SIG-M5 treated with dmso at 0.1 percent for 504 hours (cell line): Measurements from ENCODE around the gene ANKRD29.

Source experiments
- DNase-seq: peaks from one replicate; lab custom pipeline; 2025; ENCODE audit not compliant: unreplicated experiment; lab: John Stamatoyannopoulos, UW

ANKRD29 gene

DNA sequence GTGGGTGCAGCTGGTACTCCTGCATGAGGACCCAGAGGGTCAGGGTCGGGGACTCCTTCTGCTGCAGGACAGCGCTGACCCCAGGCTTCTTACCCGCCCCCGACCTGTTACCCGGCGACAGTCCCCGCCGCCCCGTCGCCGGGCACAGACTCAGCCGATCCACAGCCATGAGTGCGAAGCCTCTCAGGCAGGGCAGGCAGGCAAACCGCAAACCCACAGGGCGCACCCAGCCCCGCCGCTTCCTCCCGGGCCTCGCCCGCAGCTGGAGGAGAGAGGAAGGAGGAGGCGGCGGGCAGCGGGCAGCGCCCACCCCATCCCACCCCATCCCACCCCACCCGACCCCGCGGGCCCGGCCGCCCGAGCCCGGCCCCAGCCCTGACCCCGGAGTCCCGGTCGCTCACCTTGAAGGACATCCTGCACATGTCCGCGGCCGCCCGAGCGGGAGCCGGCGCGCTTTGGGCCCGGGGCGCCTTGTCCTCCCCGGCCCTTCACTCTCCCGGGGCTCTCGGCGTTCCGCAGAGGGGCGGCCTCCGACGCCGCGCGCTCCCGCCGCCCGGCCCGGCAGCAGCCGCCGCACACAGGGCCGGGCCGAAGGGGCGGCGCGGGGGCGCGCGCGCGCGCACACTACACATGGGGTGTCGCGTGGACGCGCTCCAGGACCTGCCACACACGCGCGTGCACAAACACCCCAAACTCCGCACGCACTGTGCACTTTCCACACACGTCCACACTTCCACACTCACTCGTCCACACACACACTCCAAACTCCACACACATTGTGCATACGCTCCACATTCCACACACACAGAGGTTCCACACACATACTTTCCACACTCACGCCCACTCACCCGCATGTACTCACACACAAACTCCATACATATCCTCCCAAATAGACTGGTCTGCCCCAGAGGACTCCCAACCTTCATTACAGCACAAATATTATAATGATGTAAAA, at the start of gene ANKRD29:
TSS of gene ANKRD29 (minus strand) at position 603 of the 955 bp plus-strand sequence. CDS start at position 422, 181 bp downstream.
- DNase-seq = peak; percentile 13

DNA sequence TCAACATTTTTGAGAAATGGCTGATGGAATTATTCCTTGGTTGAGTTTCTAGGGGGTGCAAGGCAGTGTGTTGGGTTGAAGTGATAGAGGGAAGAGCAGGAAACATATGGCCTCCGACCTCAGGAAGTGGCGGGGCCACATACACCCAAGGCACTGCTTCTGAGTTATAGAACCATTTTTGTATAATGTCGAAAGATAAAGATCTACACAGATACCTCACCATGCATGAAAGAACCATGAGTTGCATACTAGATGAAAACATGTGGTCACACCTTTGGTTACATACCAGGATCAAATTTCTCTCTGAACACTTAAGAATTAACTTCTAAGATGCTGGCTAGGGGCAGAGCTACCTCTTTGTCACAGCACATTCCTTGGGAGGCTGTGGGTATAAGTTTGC, 49.7 kb upstream of the ANKRD29 start:
- no peak for DNase-seq

DNA sequence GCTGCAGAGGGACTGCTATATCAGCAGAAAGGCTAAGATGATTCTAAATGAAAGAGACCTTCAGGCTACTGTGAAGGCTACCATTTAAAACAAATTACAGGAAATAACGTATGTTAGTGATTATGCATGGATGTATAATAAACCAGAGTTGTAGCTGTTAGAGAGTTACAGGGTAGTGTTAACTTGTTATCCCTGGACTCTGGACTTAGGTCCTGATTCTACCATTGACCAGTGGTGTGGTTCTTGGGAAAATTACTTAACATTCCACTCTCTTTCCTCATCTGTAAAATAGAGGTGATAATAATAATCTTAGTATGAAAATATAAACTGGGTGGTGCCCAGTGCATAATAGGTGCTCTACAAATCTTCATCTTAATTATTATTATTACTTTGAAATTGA, 48.7 kb upstream of the ANKRD29 start:
- no peak for DNase-seq

DNA sequence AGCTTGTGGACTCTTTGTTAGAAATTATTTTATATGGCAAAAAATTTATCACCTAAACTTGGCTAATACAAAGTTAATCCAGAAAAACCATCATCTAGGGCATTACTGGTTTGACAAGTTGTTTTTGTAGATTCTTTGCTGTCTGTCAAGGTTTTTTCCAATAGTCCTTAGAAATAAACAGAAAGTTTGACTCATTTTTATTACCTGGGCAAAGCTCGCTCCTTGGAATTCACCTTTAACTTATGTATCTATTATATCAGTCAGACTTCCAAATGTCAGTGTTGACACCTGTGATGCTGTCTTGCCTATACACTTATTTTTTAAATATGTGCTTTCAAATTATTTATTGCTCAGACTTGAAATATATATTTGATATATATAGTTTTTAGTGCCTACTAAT, 48.2 kb upstream of the ANKRD29 start:
- no peak for DNase-seq

DNA sequence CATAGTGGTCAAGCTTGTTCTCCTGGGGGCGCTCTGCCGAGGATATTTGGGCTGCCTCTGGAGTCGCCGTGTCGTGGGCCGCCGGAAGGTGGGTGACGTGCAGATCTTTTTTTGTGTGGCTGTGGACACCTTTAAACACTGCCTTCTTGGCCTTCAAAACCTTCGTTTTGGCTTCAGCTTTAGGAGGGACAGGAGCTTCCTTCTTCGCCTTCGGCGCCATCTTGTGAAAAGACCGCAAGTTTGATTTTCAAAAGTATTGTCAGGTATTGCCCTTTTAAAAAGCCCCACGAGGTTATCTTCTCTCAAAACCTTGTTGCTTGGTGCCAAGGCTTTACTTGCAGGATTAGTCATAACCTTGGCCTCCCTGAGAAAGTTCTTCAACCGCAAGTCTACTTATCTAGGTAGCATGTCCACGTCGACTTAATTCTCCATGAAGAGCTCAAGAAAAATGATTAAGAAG, 47.4 kb upstream of the ANKRD29 start:
- DNase-seq = no peak

DNA sequence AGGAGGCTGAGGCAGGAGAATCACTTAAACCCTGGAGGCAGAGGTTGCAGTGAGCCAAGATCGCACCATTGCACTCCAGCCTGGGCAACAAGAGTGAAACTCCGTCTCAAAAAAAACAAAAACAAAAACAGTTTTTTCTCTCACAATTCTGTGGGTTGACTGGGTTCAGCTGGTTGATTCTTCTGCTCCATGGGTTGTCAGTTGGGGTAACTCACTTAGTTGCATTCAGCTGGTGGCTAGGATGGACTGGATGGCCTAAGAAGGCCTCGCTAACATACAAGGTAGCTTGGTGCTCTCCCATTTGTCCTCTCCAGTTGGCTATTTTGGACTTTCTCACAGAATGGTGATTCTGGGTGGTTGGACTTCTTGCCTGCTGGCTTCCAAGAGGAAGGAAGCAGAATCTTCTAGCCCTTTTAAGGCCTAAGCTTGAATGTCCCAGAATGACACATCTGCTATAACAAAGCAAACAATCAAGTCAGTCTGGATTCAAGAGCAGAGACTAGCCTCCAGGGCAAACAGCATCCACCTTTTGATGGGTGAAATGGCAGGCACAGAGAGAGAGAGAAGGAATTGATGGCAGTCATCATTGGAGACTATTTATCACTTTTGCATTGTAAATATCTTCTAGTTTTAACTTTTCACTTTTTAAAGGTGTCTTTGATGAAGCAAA, 44.4 kb upstream of the ANKRD29 start:
- no peak for DNase-seq

DNA sequence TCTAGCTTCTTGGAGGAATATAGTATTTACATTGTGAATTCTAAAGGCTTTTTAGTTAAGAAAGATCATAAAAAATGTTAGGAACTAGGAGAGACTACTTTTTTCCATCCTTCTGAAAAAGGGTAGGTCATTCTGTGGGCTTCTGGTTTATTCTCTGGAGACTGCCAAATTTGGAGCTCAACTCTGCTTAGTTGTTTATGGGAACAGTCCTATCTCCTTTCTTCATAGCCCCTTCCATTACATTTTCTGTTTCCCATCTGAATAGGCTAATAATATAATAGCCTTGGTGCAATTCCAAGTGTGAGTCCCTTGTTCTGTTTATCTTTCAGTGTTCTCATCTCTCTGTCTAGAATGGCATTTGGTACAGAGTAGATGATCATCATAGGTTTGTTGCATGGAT, 42.1 kb upstream of the ANKRD29 start:
- no peak for DNase-seq

GRCh38 chr18:23703987-23704384, 41.3 kb upstream of the ANKRD29 start:
- DNase-seq = no peak

DNA sequence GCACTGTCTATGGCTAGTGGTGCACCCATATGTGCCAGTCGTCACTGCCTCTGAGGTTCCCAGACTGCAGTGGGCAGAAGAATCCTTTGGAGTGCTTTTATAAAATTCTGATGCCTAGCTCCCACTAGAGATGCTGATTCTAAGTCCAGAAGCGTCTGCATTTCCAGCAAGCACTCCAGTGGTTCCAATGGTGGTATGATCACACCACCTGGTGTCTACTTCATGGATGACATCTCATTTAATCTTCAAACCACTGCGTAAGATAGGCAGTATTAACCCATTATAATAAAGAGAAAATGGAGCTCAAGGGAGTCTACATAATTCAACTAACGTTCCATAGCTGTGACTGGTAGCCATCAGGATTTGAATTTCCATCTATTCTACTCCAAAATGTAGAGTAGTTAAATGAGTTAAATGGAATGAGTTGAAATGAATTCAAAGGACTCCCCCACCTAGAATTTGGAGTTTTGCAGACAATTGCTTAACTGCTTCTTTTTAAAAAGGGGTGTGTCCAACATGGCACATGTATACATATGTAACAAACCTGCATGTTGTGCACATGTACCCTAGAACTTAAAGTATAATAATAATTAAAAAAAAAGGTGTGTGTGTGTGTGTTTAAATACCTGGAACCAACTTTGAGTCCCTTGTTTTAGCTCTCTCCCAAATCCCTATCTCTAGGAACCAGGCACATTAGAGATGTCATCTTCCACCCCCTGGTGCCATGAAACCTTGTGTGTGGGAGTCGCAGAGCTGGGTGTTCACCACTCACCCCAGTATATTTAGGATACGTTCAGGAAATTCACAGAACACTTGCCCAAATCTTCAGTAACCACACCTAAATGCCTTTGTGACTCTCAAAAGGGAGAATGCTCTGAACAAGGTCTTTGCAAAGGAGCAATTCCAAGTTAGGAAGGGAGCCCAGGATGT, 40.6 kb upstream of the ANKRD29 start:
- DNase-seq = peak; percentile 33

GRCh38 chr18:23702606-23703005, 39.9 kb upstream of the ANKRD29 start:
- DNase-seq = no peak

- no peak for DNase-seq
Measured at GRCh38 chr18:23701544-23702064, 38.9 kb upstream of the ANKRD29 start.

GRCh38 chr18:23701017-23701416, 38.3 kb upstream of the ANKRD29 start:
- no peak for DNase-seq

GRCh38 chr18:23694637-23695430, 32.1 kb upstream of the ANKRD29 start:
- DNase-seq = no peak

GRCh38 chr18:23693846-23694245, 31.1 kb upstream of the ANKRD29 start:
- no peak for DNase-seq

- DNase-seq = no peak
Measured at GRCh38 chr18:23690505-23691068, 27.9 kb upstream of the ANKRD29 start.

DNA sequence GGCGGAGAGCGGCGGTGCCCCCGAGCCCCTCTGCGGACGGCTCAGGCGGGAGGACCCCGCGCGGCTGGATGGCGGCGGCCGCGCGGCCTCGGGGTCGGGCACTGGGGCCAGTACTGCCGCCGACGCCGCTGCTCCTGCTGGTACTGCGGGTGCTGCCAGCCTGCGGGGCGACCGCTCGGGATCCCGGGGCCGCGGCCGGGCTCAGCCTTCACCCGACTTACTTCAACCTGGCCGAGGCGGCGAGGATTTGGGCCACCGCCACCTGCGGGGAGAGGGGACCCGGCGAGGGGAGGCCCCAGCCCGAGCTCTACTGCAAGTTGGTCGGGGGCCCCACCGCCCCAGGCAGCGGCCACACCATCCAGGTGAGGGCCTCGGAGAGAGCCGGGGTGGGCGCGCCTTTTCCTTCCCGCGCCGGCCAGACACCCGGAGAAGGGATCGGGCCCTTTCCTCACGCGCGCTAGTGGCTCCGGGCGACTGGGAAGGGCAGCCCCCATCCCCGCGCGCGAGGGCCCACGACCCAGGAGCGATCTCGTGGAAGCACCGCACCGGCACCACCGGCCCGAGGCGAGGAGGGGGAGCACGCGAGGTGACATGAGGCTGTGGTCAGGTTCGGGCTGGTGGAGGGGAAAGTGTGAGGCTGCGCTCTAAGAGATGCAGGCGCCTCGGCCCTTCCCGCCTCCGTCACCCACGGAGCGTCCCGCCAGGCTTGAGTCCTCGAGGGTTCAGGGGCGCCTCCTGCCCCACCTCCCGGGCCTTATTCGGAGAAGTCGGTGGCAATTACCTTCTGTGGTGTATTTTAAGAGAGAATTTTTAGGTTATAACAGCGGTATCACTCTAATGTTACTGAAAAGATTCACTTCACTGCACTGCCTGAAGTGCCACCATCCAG, 27.1 kb upstream of the ANKRD29 start:
- no peak for DNase-seq

GRCh38 chr18:23689031-23689615, 26.4 kb upstream of the ANKRD29 start, which contains the start of gene LAMA3:
Gene LAMA3 (plus strand): TSS chr18:23689453. CDS start chr18:23689684, 231 bp downstream.
- peak; percentile 22 for DNase-seq

- no peak for DNase-seq
Measured at GRCh38 chr18:23688528-23688927, 25.8 kb upstream of the ANKRD29 start.
